SHP77 treated with DMSO at 0.1 percent for 48 hours (cell line): ENCODE data around the gene SMOC2.
"Not testable (repeated sequence)": the region's sequence is repeated elsewhere in the genome, so short reads cannot be mapped to it uniquely, and the experiment has no call there.

Experiments
- DNase-seq: peaks from one replicate; lab custom pipeline; 2025; lab: John Stamatoyannopoulos, UW

SMOC2 gene

DNA sequence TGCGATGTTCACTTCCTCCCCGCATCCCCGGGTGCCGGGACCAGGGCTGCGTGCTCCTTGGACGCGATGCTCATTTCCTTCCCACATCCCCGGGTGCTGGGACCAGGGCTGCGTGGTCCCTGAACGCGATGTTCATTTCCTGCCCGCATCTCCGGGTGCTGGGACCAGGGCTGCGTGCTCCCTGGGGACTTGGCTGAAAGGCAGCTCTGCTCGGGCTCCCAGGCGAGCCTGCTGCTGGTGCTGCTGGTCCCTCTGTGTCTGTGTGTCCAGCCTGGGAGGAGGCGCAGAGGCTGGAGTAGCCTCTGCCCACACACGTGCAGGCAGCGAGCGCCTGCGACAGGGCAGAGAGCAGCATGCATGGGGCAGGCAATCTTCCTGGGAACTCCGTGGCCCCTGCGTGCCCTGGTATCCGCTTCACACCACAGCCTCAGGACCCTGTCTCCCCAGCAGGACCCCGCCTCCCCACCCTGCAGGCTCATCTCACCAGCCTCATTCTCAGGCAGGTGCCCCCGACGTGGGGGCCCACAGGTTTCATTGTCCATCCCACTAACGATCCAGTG is 132.4 kb downstream of the SMOC2 start:
- not testable (repeated sequence) for DNase-seq

DNA sequence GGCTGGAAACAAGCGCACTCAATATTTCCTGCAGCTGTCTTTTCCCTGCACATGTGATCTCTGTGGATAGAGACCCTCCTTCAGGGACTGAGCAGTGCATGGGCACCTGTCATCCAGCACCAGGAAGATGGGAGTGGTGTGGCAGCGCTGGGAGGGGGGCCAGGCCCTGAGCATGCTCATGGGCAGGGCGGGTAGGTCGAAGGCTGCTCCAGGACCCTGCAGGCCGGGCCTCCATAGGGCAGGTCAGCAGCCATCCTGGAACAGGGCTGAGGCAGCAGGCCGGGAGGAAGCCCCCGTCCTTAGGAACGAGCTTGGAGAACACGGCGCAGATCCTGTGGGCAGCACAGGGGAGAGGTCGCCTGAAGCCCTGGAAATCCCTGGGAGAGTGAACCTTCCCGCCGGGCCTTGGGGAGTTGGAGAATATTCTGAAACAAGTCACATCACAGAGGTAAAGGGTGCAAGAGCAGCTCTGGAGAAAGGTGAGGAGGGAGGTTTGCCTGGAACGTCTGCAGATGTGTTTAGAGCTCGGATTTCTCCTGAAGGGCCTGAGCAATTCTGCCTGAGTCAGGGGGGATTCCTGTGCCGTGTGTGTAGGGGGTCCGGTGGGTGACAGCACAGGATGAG is 133.2 kb downstream of the SMOC2 start:
- no peak for DNase-seq

DNA sequence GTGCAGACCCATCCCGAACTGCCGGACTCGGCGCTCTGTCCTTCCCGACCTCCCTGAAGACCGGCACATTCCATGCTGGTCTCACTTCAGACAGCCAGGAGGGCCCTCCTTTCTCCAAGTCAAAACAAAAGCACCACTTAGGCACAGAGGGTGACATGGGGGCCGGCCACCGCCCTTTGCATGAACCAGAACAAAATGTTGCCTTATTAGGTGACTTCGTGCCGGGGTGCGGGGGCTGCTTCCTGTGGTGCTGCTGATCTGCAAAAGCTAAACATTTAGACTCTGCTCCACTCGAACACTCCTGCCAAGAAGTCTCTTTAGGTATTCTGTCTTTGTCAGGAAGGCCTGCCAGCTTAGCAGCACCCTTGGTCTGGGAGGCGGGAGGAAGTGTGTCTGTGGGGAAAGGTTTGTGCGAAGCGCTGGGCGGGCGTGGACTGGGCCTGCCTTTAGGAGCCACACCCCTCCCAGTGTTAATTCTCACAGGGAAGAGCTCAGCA is 133.8 kb downstream of the SMOC2 start:
- no peak for DNase-seq

DNA sequence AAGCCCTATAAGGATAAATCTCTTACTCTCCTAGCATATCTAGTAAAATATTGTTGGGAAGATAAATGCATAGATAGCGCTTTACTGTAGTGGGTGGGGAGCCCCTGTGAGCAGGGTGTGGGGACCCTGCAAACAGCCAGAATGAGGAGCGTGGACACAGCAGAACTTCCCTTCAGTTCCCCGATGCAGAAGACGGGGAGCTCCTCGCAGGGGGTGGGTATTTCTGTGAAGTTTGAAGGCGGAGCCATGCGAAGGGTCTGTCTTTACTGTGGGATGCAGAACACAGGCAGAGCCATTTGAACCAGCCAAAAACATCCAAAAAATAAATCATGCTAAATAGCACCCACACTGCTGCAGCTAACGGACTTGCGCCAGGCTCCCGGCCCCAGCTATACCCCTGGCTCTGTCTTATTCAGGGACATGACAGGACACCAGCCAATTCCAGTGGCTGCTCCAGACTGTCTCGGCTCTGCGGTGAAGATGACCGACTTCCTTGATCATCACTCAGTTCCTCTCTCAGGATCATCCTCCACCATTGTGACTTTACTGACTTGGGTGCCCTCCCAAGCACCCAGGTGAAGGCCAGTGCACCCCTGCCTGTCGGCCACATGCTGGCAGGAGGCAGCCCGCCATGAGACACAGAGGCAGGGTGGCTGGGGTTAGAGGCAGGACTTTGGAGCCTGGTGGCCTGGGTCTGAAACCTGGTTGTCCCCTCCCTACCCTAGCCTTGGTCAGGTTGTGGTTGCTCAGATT is 134.5 kb downstream of the SMOC2 start:
- DNase-seq, result no peak

DNA sequence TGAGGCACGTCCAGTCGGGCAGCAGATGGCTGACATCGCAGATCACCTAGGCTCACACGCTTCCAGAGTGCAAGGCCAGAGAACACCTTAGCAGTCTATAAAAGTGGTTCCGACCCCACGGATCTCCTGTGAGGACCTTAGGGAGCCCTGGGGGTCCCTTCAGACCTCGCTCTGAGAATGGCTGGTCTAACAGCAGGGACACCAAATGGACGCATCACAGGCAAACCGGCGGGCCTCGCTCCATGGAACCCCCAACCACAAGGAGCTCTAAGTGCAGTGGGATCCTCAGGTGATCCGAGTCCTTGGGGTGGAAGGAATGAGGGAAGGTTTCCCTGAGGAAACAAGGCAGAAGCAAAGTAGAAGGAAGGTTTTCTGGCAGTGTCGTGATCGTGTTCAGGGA is 135.4 kb downstream of the SMOC2 start:
- DNase-seq, result no peak

DNA sequence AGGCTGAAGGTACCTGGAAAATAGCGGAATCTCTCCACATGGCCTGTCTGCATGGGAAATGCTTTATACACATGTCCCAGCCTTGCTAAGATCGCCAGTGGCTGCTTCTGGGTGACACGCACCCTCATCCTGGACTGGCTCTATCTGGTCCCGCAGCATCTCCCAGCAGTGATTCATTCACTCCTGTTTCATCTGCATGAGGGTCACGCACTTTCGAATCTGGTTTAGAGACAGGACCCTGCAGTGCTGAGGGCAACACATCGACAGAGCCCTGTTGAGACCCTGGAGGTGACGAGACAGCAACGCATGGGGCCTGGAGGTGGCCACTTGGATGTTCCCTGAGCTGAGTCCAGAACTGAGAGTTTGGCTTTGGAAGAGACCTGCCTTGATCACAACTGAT is 136.5 kb downstream of the SMOC2 start:
- DNase-seq, result no peak

DNA sequence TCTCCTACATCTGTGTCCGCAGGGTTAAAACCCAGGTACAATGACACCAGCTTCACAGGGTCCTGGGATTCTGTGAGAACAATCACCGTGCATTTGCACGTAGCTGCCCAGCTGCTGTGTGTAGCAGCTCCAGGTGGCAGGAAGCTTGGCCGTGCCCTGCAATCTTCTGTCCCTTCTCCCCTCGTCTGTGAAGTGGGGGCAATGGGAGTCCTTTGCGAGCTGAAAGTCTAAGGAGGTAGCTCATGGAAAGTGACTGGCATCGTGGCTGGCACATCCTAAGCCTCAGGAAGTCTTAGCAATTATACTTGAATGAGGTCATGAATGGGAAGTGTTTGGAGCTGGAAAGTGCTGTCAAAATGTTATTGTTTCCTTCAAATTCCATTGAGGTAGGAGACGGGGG is 137.1 kb downstream of the SMOC2 start:
- DNase-seq, result no peak

DNA sequence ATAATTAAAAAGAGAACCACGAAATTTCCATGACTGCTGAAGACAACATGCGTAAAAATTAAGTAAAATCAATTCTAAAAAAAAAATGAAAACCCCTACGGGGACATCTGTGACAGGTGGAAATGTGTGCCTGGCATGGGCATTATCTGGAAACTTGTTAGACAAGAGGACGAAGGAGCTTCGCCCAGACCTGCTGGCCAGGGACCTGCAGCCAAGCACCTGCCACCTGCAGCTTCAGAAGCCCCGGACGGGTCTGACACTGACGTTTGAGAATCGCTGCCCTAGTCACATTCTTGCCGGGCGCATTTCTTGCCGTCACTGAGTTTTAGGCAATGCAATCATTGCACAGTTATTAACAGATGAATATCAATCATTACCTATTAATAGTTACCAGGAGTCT is 140.3 kb downstream of the SMOC2 start:
- DNase-seq, result no peak

DNA sequence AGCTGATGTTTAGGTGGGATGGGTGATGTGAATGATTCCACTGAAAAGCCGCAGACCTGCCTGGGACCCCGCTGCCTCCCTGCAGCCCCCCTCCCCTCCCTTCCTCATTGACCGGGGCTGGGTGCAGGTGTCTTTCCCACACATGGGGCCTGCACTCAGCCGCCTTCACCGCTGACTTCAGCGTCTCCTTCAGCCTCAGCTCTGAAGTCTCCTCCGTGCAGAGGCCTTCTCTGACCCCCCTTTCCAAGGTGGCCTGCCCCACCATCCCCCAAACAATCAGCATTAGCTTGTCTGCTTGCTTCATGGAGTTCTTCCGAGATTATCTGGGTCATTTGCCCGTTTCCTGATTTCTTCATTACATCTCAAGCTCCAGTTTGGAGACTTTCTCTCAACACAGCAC is 140.7 kb downstream of the SMOC2 start:
- DNase-seq, result no peak

DNA sequence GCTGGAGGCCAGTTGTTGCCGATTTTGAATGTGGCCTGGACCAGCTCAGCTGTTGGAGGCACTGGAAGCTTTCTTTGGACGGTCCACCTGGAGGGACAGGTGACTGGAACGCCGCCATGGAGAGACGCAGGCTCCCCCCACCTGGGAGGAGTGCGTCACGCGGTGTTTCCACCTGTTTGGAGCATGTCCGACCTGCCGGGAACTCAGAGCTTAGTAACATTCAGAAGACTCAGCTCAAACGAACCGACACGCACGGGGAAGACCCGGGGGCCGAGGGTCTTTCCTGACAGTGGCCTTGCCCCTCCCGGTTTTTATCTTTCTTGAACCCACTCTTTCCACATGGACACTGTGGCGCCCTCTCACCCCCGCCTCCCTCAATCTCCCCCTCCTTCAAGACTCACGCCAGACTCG is 141.6 kb downstream of the SMOC2 start:
- DNase-seq, result no peak

DNA sequence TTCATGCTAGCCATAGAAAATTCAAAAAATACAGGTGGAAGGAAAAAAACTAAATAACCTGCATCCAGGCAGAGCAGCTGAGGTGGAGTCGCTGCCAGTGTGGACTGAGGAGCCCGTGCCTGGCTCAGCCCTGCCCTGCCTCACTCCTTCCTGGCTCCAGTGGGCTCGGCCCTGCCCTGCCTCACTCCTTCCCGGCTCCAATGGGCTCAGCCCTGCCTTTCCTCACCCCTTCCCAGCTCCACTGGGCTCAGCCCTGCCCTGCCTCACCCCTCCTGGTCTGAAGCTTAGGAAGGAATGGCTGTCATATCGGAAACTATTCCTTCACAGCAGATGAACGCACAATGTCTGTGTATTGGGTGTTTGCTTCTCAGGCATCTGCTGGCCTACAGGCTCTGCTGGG is 142.1 kb downstream of the SMOC2 start:
- no peak for DNase-seq

DNA sequence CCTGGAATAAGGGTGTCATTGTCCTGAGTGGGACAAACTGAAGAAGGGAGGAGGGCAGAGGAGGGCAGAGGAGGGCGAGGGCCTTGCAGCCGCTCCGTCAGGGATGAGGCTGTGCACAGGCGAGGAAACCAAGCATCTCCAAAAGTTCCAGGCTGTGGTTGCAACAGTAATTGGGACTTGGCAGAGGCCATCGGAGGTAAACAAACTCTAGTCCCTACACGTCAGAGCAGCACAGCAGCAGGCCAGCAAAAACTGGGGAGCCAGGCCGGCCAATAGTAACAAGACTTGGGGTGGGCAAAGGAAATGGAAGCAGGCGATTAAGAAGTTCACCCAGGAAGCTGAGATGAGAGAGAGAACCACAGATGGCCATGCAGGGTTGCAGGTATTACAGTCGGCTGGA is 142.8 kb downstream of the SMOC2 start:
- DNase-seq, result no peak

DNA sequence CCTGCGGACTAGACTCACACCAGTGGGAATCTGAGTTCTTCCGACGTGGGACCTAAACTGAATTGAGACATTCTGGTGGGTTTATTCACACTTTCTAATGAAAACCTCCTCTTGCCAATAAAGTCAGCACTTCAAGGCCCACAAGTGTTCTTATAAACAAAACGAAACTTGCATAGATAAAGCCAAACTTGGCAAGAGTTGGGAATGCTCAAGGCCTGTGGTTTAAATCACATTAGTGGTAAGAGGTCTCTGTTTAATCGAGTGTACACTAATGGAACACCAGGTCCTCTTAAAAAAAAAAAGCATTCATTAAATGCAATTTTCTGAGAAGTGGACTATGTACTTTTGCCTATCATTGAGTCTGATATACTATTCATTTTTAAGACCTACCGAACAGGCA is 143.3 kb downstream of the SMOC2 start:
- no peak for DNase-seq

DNA sequence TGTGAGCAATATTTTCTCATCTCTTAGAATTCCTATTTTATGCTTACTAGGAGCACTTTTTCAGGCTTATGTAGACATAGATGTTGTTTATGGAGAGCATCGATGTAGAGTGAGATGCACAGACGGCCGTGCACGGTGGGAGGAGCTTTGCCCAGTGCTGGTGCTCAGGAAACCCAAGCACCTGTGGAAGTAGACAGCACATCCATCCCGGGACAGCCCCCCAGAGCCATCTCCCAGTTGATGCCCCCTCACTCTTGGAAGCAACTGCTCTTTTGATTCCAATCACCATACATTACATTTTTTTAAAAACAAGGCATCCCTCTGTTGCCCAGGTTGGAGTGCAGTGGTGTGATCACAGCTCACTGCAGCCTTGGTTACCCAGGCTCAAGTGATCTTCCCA is 143.7 kb downstream of the SMOC2 start:
- DNase-seq, result no peak

DNA sequence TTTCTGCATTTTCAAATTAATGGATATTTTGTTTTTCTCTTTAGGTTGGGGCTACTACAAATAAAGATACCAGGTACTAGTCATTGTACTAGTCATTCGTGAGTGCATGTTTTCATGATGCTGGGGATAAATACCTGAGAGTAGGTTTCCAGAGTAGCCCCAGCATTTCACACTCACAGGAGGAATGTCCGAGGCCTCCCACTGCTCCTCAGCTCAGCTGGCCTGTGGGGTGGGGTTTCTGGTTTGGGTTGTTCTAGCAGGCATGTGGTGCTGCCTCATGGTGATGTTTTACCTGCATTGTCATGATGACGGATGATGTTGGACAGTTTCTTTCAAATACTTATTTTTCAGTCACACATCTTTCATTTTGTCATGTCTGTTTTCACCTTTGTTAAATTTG is 144.5 kb downstream of the SMOC2 start:
- DNase-seq, result no peak

DNA sequence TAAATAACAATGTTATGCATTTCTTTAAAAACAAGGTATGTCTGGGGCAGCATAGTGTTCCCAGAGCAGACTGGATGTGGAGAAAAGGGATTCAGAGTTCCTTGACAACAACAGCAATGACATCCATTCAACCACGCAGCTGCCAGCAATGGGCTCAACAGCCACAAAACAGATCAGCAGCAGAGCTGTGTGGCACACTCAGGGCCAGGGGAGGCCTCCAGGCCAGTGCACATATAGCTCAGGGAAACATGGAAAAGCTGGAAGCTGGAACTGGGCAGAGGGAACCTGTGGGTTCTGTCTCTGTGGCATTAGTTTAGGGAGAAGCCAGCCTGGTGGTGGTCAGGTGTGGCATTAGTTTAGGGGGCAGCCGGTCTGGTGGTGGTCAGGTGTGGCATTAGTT is 148.3 kb downstream of the SMOC2 start:
- no peak for DNase-seq

DNA sequence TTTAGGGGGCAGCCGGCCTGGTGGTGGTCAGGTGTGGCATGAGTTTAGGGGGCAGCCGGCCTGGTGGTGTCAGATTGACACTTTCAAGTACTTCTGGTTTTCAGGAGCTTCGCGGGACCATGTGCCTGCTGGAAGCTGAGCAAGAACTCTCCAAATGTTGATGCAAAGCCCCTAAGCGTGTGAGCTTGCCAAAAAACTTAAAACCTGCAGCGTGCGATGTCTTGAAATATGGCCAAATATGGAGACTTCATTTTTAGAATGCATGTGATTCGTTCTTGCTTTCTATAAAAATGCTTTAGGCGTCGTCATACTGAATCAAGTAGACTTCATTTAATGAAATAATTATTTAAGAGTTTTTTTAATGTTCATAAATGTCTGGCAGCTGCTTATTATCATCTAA is 149.4 kb downstream of the SMOC2 start:
- DNase-seq, result no peak

DNA sequence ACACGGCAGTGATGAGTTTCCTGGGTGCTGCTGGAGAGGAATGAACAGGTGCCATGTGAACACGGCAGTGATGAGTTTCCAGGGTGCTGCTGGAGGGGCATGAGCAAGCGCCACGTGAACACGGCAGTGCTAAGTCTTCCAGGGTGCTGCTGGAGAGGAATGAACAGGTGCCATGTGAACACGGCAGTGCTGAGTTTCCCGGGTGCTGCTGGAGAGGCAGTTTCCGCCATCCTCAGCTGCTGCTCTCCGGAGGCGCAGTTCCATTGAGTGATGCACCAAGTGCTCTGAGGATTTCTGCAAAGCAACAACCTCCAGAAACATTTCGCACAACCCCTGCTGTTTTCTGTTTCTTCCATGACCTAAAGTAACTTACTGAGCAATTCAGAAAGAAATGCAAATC is 155.4 kb downstream of the SMOC2 start:
- no peak for DNase-seq

DNA sequence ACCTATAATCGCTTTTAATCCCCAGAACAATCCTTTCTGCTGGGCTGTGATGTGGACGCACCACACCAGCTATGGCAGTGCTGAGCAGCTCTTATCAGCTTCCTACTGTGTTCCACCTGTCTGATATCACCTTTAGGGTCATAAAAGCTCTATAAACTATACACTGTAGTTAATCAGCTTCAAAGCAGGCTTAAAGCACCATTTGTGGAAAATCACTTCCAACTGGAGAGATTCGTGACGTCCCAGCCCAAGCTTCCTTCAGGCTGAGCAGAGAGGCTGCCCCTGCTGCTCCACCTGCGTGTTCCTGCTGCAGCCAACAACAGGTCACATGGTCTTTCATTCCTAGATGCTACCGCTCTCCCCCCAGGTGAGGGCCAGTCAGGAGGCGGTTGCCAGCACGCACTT is 156.5 kb downstream of the SMOC2 start:
- DNase-seq, result no peak

DNA sequence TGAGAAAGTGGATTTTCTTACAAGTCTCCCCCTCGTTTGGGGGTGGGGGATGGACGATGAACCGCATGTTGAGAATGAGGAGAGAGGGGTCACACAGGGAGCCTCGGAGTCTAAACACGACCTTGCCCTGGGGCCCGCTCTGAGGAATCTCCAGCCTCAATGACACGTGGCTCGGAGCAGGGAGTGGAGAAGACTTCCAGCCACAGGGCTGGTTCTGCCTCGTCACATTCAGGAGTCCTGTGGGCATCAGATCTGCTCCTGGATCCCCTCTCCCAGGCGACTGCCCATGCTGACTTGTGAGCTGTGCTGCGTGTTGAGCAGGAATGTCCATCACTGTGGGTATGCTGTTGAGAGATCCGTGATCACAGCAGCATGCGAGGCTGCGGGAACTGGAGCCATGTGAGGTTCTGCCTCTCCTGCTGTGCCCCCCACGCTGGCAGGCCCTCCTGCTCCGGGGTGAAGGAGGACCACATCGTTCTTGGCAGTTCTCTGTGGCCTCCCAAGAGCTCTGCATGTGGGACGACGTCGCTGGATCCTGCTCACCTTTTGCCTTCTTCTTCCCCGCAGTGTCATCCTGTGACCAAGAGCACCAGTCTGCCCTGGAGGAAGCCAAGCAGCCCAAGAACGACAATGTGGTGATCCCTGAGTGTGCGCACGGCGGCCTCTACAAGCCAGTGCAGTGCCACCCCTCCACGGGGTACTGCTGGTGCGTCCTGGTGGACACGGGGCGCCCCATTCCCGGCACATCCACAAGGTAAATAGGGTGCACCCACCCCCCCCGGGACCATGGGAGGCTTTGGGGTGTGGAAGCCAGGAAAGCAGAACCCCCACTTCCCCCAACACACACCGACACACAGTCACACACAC is 157.5 kb downstream of the SMOC2 start:
- no peak for DNase-seq

DNA sequence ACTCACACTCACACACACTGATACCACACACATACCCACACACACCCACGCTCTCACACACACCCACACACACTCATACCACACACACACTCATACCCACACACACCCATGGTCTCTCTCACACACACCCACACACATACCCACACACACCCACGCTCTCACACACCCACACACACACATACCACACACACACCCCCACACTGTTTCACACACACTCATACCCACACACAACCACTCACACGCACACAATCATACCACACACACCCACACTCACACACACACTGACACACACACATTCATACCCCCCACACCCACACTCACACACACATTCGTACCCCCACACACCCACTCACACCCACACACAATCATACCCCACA is 158.1 kb downstream of the SMOC2 start:
- DNase-seq, result no peak

DNA sequence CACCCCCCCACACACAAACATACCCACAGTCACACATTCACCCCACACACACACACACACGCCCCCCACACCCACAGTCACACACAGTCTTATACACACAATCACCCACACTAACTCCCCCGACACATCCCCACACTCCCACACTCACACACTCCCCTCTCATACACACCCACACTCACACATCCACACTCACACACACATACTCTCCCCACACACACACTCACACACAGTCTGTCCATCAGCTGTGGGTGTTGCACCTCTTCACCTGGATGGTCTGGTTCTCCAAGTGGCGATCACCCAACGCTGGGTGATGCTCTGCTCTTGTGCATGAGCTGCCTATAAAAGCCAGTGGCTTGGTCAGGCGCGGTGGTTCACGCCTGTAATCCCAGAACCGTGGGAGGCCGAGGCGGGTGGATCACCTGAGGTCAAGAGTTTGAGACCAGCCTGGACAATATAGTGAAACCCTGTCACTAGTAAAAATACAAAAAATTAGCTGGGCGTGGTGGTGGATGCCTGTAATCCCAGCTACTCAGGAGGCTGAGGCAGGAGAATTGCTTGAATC is 158.9 kb downstream of the SMOC2 start:
- no peak for DNase-seq
